Fibroblast of lung (primary cell): ENCODE measurements around the gene SNX13. TPM values are rescaled to one million over a fixed set of nuclear protein-coding genes. Genes with fewer than 3 reads are reported as not detected.

Experiments
- DNase-seq, 2 donors: peaks; one replicate each; pipeline versions ENCODE4 v3.0.0 to v3.0.0-alpha.2; 2010; ENCODE audit warnings: low read depth in 2 of 2
- H2AFZ ChIP-seq: 2 replicates; pipeline ENCODE4 v1.5.1; 2012; ENCODE audit warnings: low read length, control low read depth, inconsistent platforms
- H3K27ac ChIP-seq: 2 replicates; pipeline ENCODE4 v1.5.1; 2011; ENCODE audit warnings: low read length, control low read depth; ENCODE audit not compliant: insufficient read depth
- H3K27me3 ChIP-seq: 2 replicates; pipeline ENCODE4 v1.5.1; 2011; ENCODE audit warnings: mild to moderate bottlenecking, low read length; ENCODE audit not compliant: control insufficient read depth, insufficient read depth
- H3K36me3 ChIP-seq: 2 replicates; pipeline ENCODE4 v1.5.1; 2011; ENCODE audit warnings: low read length; ENCODE audit not compliant: control insufficient read depth, insufficient read depth
- H3K4me1 ChIP-seq: 2 replicates; pipeline ENCODE4 v1.5.1; 2011; ENCODE audit warnings: low read length; ENCODE audit not compliant: control insufficient read depth, insufficient read depth; ENCODE audit errors: extremely low read depth
- H3K4me2 ChIP-seq: 2 replicates; pipeline ENCODE4 v1.5.1; 2011; ENCODE audit warnings: low read length, control low read depth; ENCODE audit not compliant: insufficient read depth; ENCODE audit errors: extremely low read depth
- H3K4me3 ChIP-seq, 4 experiments: fragments of 200-600 bp in 1 of 4; sonication (generic) in 1 of 4; replicated peaks in 1 of 4; 2 replicates each; pipeline ENCODE4 v1.5.1; 2011 to 2016; ENCODE audit warnings: low read length in 4 of 4, low read depth in 3 of 4, mild to moderate bottlenecking in 3 of 4, control low read depth in 2 of 4, inconsistent platforms in 1 of 4, mixed read lengths in 1 of 4; ENCODE audit not compliant: insufficient read depth in 1 of 4; ENCODE audit errors: control extremely low read depth in 1 of 4
- H3K79me2 ChIP-seq: 2 replicates; pipeline ENCODE4 v1.5.1; 2012; ENCODE audit warnings: mild to moderate bottlenecking, low read length, inconsistent platforms; ENCODE audit not compliant: control insufficient read depth, insufficient read depth
- H3K9ac ChIP-seq: 2 replicates; pipeline ENCODE4 v1.5.1; 2011; ENCODE audit warnings: mild to moderate bottlenecking, low read length, control low read depth; ENCODE audit not compliant: insufficient read depth
- H3K9me3 ChIP-seq: 2 replicates; pipeline ENCODE4 v1.5.1; 2012; ENCODE audit warnings: low read depth, low read length; ENCODE audit not compliant: control insufficient read depth, insufficient read depth
- H4K20me1 ChIP-seq: 2 replicates; pipeline ENCODE4 v1.5.1; 2011; ENCODE audit warnings: low read length; ENCODE audit not compliant: control insufficient read depth, insufficient read depth; ENCODE audit errors: extremely low read depth
- EZH2 ChIP-seq: IDR thresholded peaks from 2 replicates; pipeline ENCODE4 v1.5.1; 2012; ENCODE audit warnings: low read length, control low read depth, mild to moderate bottlenecking; ENCODE audit errors: missing control alignments
- polyA plus RNA-seq, 2 donors: library from polyadenylated mRNA; depleted of rRNA in 1 of 2; stranded (reverse) in 1 of 2; unstranded in 1 of 2; fragments of >200 nt; gene quantifications; 2 replicates each; pipeline ENCODE4 v1.2.1, GENCODE V29; 2011 to 2012; ENCODE audit warnings: missing spikeins in 1 of 2
- total RNA-seq: library from RNA; depleted of rRNA; stranded (reverse); fragments of >200 nt; gene quantifications from 2 replicates; pipeline ENCODE4 v1.2.1, GENCODE V29; 2014
- TF ChIP-seq, protein P1 (sequence below), 2 donors: IDR thresholded peaks in 1 of 2; conservative IDR thresholded peaks in 1 of 2; 1 replicate in 1 of 2; 2 replicates in 1 of 2; pipeline ENCODE4 v1.5.1; 2011 to 2012; ENCODE audit warnings: low read length in 2 of 2, control low read depth in 1 of 2, inconsistent platforms in 1 of 2, low read depth in 1 of 2, mild to moderate bottlenecking in 1 of 2

Gene SNX13
- total and polyA plus RNA-seq, 2 donors (not counting 1 experiment from before 2014, with no cell fraction given): 36.0 to 42.9 TPM

DNA sequence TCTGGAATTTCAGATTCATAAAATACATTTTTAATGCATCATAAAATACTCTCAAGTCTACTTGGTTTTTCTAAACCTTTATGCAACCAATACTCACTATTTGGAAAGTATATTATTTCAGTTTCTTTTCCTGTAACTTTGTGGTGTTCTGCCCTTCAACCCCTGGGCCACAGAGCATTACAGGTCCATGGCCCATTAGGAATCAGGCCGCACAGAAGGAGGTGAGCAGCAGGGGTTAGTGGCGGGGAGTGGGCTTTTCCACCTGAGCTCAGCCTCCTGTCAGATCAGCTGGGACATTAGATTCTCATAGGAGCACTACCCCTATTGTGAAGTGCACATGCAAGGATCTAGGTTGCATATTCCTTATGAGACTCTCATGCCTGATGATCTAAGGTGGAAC is 9.7 kb downstream of the SNX13 start:
- no peak overlapping the region for H3K4me3 ChIP-seq
- no peaks in the 10 kb centered on the region for H4K20me1 ChIP-seq
- no peaks in the 10 kb centered on the region for H3K9me3 ChIP-seq
- no peak overlapping the region for H3K9ac ChIP-seq
- H3K79me2 ChIP-seq: peaks cover 66% of the 10 kb centered on the region
- no peak overlapping the region for H2AFZ ChIP-seq
- TF ChIP-seq, protein P1, sequence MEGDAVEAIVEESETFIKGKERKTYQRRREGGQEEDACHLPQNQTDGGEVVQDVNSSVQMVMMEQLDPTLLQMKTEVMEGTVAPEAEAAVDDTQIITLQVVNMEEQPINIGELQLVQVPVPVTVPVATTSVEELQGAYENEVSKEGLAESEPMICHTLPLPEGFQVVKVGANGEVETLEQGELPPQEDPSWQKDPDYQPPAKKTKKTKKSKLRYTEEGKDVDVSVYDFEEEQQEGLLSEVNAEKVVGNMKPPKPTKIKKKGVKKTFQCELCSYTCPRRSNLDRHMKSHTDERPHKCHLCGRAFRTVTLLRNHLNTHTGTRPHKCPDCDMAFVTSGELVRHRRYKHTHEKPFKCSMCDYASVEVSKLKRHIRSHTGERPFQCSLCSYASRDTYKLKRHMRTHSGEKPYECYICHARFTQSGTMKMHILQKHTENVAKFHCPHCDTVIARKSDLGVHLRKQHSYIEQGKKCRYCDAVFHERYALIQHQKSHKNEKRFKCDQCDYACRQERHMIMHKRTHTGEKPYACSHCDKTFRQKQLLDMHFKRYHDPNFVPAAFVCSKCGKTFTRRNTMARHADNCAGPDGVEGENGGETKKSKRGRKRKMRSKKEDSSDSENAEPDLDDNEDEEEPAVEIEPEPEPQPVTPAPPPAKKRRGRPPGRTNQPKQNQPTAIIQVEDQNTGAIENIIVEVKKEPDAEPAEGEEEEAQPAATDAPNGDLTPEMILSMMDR (conservative IDR thresholded peaks at IDR 0.05 in 1 of 2, IDR thresholded peaks at IDR 0.05 in 1 of 2; ENCODE audit: low read depth in 1 of 2, low read length in 2 of 2): no peak
- TF ChIP-seq EZH2: no peak
- H3K27me3 ChIP-seq: no peaks in the 10 kb centered on the region
- DNase-seq: no peak
- H3K36me3 ChIP-seq: no peaks in the 10 kb centered on the region
- no peak overlapping the region for H3K27ac ChIP-seq
- no peaks in the 10 kb centered on the region for H3K4me1 ChIP-seq
- H3K4me2 ChIP-seq: no peak overlapping the region

DNA sequence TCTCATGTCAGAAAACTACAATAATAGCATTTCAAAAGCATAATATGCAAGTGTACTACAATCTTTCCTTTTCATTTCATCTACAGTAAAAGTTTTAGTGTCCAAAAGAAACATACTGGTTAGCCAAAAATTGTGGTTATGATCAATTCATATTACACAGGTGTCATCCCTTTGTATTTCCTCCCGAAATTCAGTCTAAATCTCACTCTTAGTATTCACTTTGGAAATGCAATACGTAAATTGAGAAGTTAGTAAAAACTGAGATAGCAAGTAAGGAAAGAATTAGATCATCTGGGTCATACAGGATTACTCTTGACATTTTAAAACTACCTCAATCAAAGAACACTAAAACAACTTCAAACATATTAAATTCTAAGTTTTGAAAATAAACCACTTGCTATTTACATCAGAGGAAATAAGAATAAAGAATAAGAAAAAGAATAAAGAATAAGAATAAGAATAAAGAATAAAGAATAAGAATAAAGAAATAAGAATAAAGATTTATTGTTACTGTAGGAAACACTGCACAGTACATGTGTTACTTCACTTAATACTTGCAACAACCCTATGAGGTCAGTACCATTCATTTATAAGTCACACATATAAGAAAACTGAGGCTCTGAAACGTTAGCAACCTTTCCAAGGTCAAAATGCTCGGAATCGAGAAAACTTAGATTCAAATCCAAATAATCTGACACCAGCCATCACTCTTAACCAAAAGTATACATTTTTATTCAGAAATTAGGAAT is 10.5 kb downstream of the SNX13 start:
- Histone ChIP-seq H3K27me3 (no peaks in the 10 kb centered on the region), H3K36me3 (no peaks in the 10 kb centered on the region), H2AFZ (no peak overlapping the region), H3K27ac (no peak overlapping the region), H4K20me1 (no peaks in the 10 kb centered on the region), H3K9me3 (no peaks in the 10 kb centered on the region), H3K4me1 (no peaks in the 10 kb centered on the region), H3K4me2 (no peak overlapping the region), H3K9ac (no peak overlapping the region), H3K4me3 (no peak overlapping the region), H3K79me2 (peaks cover 64% of the 10 kb centered on the region)
- no peak for DNase-seq
- TF ChIP-seq, protein P1 (conservative IDR thresholded peaks at IDR 0.05 in 1 of 2, IDR thresholded peaks at IDR 0.05 in 1 of 2; ENCODE audit: low read depth in 1 of 2, low read length in 2 of 2): no peak
- no peak for TF ChIP-seq EZH2

DNA sequence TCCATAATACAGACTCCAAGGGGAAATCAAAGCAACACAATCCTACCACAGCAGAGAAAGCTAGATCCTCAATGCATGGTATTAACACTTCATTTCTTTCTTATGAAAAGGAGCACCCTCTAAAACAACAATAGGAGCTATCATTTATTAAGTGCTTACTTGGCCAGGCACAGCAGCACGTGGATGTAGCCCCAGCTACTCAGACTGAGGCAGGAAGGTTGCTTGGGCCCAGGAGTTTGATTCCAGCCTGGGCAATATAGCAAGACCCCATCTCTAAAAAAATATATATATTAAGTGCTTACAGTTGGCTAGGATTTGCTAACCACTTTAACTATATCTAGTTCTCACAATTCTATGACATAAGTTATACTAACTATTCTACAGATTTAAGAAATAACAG is 12.2 kb downstream of the SNX13 start:
- Histone ChIP-seq H3K4me3 (no peak overlapping the region), H3K27me3 (no peaks in the 10 kb centered on the region), H4K20me1 (no peaks in the 10 kb centered on the region), H3K36me3 (no peaks in the 10 kb centered on the region), H2AFZ (no peak overlapping the region), H3K4me2 (no peak overlapping the region), H3K9me3 (no peaks in the 10 kb centered on the region), H3K27ac (no peak overlapping the region), H3K79me2 (peaks cover 58% of the 10 kb centered on the region), H3K4me1 (no peaks in the 10 kb centered on the region), H3K9ac (no peak overlapping the region)
- TF ChIP-seq EZH2: no peak
- TF ChIP-seq, protein P1 (conservative IDR thresholded peaks at IDR 0.05 in 1 of 2, IDR thresholded peaks at IDR 0.05 in 1 of 2; ENCODE audit: low read depth in 1 of 2, low read length in 2 of 2): no peak
- DNase-seq: no peak
